Right lobe of liver (tissue), 6 donors: ENCODE results near the gene PCSK2. TPM values are rescaled to one million over a fixed set of nuclear protein-coding genes. Genes with fewer than 3 reads are reported as not detected.

Experiments
- ATAC-seq, 4 donors: fragments of 200-7000 bp; cut with Tn5 transposase; one replicate each; pipeline ENCODE4 v1.9.1; 2020; ENCODE audit warnings: mild to moderate bottlenecking in 4 of 4, moderate library complexity in 4 of 4
- DNase-seq, 3 donors: peaks; one replicate each; pipeline ENCODE4 v3.0.0-alpha.2; 2020
- H3K27ac ChIP-seq, 3 donors: fragments of 200-600 bp; one replicate each; pipeline ENCODE4 v1.8.0; 2022
- H3K27me3 ChIP-seq, 2 donors: fragments of 200-600 bp; one replicate each; pipeline ENCODE4 v1.8.0; 2022
- H3K36me3 ChIP-seq, 4 donors: fragments of 200-600 bp; sonication (generic) in 1 of 4; one replicate each; pipeline versions ENCODE4 v1.5.1 to v1.8.0; 2017 to 2022; ENCODE audit warnings: control low read depth in 1 of 4
- H3K4me1 ChIP-seq, 4 donors: fragments of 200-600 bp; sonication (generic) in 1 of 4; one replicate each; pipeline versions ENCODE4 v1.5.1 to v1.8.0; 2017 to 2022; ENCODE audit warnings: control low read depth in 1 of 4
- H3K4me3 ChIP-seq, 3 donors: fragments of 200-600 bp; one replicate each; pipeline ENCODE4 v1.8.0; 2022
- H3K9me3 ChIP-seq, 4 donors: fragments of 200-600 bp; sonication (generic) in 1 of 4; one replicate each; pipeline versions ENCODE4 v1.5.1 to v1.8.0; 2017 to 2022; ENCODE audit warnings: control low read depth in 1 of 4
- CTCF ChIP-seq, 4 donors: fragments of 200-600 bp in 3 of 4; fragments of 450-650 bp in 1 of 4; IDR thresholded peaks; one replicate each; pipeline versions ENCODE4 v1.5.1 to v1.8.0; 2016 to 2022; ENCODE audit warnings: antibody characterized with exemption in 4 of 4, mild to moderate bottlenecking in 2 of 4
- POLR2A ChIP-seq: fragments of 450-650 bp; IDR thresholded peaks from one replicate; pipeline ENCODE4 v1.6.1; 2017; ENCODE audit warnings: antibody characterized with exemption, mild to moderate bottlenecking
- WGBS: methylation state at CpG from one replicate; pipeline ENCODE4 v1.1.6; 2018; ENCODE audit warnings: low coverage, low lambda C conversion rate; ENCODE audit not compliant: insufficient coverage; ENCODE audit errors: missing lambda C conversion rate; 5-methylcytosine and 5-hydroxymethylcytosine counted together
- intact Hi-C, 2 donors: fragments of 100-400 bp; cut with DNase I; formaldehyde crosslinking; loops; one replicate each; pipeline versions ENCODE4 v1.11.2 to v1.14.1; 2022
- total RNA-seq, 6 experiments: library from RNA; depleted of rRNA in 2 of 6; stranded (reverse); fragments of >200 nt in 2 of 6; fragmentation: NEBNext Ultra II Directional in 3 of 6; extraction: Animal tissue kit (Norgen Biotek cat#: 25700) in 3 of 6; gene quantifications; one replicate each; pipeline versions ENCODE4 v1.1.0 to v1.2.4, GENCODE V29; 2016 to 2023
- donor health status: DM: no; HTN: yes; CAD: no.
- donor health status: DM: no; HTN: no; CAD: no.
- donor health status: DM: no; HTN: no; CAD: no.
- donor health status: DM: no; HTN: yes; CAD: no.
- donor health status: DM: no; HTN: yes; CAD: no.

PCSK2 gene
- total RNA-seq, 6 experiments from 2014 or later, result 0.04 to 0.13 TPM; not detected in 4

- no peak for TF ChIP-seq CTCF (IDR thresholded peaks at IDR 0.05)
- TF ChIP-seq POLR2A, result no peak
- DNase-seq (no peak), ATAC-seq (no peak)
- Histone ChIP-seq H3K4me1 (no peaks in the 10 kb centered on the region), H3K27ac (no peak overlapping the region), H3K9me3 (no peaks in the 10 kb centered on the region), H3K36me3 (no peaks in the 10 kb centered on the region), H3K4me3 (no peak overlapping the region), H3K27me3 (no peaks in the 10 kb centered on the region)
- 31% methylated on average over 2 of the region's 2 CpGs for WGBS
- intact Hi-C loops, result no loop called here
Measured at GRCh38 chr20:17298751-17299150, 71.9 kb downstream of the PCSK2 start.

- Histone ChIP-seq H3K27me3 (no peaks in the 10 kb centered on the region), H3K27ac (no peak overlapping the region), H3K4me1 (no peaks in the 10 kb centered on the region), H3K36me3 (no peaks in the 10 kb centered on the region), H3K9me3 (no peaks in the 10 kb centered on the region), H3K4me3 (no peak overlapping the region)
- intact Hi-C loops, result no loop called here
- TF ChIP-seq POLR2A (no peak), CTCF (IDR thresholded peaks at IDR 0.05) (no peak)
- DNase-seq, result no peak
- 64% methylated on average over 2 of the region's 2 CpGs for WGBS
- ATAC-seq, result no peak
Measured at GRCh38 chr20:17300113-17300512, 73.3 kb downstream of the PCSK2 start.

GRCh38 chr20:17304774-17305173 lies 77.9 kb downstream of the PCSK2 start:
- no peak for ATAC-seq
- TF ChIP-seq POLR2A, result no peak
- no peak for TF ChIP-seq CTCF (IDR thresholded peaks at IDR 0.05)
- intact Hi-C loops, result no loop called here
- Histone ChIP-seq H3K27me3 (no peaks in the 10 kb centered on the region), H3K9me3 (no peaks in the 10 kb centered on the region), H3K27ac (no peak overlapping the region), H3K4me3 (no peak overlapping the region), H3K36me3 (no peaks in the 10 kb centered on the region), H3K4me1 (no peaks in the 10 kb centered on the region)
- no peak for DNase-seq
- 37% methylated on average over 3 of the region's 3 CpGs for WGBS

- no peaks in the 10 kb centered on the region for H3K36me3 ChIP-seq
- H3K9me3 ChIP-seq, result no peaks in the 10 kb centered on the region
- H3K27me3 ChIP-seq, result no peaks in the 10 kb centered on the region
- 43% methylated on average over 2 of the region's 4 CpGs for WGBS
- H3K4me1 ChIP-seq, result no peaks in the 10 kb centered on the region
- TF ChIP-seq POLR2A (no peak), CTCF (IDR thresholded peaks at IDR 0.05) (no peak)
- H3K4me3 ChIP-seq, result no peak overlapping the region
- DNase-seq (no peak), ATAC-seq (no peak)
- no peak overlapping the region for H3K27ac ChIP-seq
- intact Hi-C loops, result no loop called here
Measured at GRCh38 chr20:17306427-17306826, 79.6 kb downstream of the PCSK2 start.

- WGBS, result 63% methylated on average over 3 of the region's 5 CpGs
- H3K36me3 ChIP-seq, result no peaks in the 10 kb centered on the region
- intact Hi-C loops, result no loop called here
Measured at GRCh38 chr20:17314264-17314663, 87.4 kb downstream of the PCSK2 start.

More at GRCh38 chr20:17314264-17314663, 87.4 kb downstream of the PCSK2 start:
- Histone ChIP-seq H3K4me1 (no peaks in the 10 kb centered on the region), H3K27ac (no peak overlapping the region), H3K4me3 (no peak overlapping the region), H3K9me3 (no peaks in the 10 kb centered on the region), H3K27me3 (no peaks in the 10 kb centered on the region)
- DNase-seq (no peak), ATAC-seq (no peak)
- no peak for TF ChIP-seq CTCF (IDR thresholded peaks at IDR 0.05)
- TF ChIP-seq POLR2A, result no peak
